ENCODE measurements around the gene SRSF11. TPM values are rescaled to one million over a fixed set of nuclear protein-coding genes. Genes with fewer than 3 reads are reported as not detected.

SRSF11 gene
- total RNA-seq, 2 experiments from 2014 or later: 165 to 245 TPM

GRCh38 chr1:70293186-70293843 is 72.1 kb downstream of the SRSF11 start:
- no peak overlapping the region for H3K4me2 ChIP-seq (ENCODE audit: low read length)
- no peak for TF ChIP-seq EZH2phosphoT487 (IDR thresholded peaks at IDR 0.05; ENCODE audit: borderline replicate concordance, low read depth, low read length)
- TF ChIP-seq, protein P1, sequence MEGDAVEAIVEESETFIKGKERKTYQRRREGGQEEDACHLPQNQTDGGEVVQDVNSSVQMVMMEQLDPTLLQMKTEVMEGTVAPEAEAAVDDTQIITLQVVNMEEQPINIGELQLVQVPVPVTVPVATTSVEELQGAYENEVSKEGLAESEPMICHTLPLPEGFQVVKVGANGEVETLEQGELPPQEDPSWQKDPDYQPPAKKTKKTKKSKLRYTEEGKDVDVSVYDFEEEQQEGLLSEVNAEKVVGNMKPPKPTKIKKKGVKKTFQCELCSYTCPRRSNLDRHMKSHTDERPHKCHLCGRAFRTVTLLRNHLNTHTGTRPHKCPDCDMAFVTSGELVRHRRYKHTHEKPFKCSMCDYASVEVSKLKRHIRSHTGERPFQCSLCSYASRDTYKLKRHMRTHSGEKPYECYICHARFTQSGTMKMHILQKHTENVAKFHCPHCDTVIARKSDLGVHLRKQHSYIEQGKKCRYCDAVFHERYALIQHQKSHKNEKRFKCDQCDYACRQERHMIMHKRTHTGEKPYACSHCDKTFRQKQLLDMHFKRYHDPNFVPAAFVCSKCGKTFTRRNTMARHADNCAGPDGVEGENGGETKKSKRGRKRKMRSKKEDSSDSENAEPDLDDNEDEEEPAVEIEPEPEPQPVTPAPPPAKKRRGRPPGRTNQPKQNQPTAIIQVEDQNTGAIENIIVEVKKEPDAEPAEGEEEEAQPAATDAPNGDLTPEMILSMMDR (conservative IDR thresholded peaks at IDR 0.05; ENCODE audit: low read length): no peak
- BruUV-seq (replicated peaks): no TSS peak
- H3K9me2 ChIP-seq (ENCODE audit: insufficient read depth, low read length): no peaks in the 10 kb centered on the region
- H3K4me1 ChIP-seq (ENCODE audit: insufficient read depth, low read length, poor library complexity, severe bottlenecking): no peaks in the 10 kb centered on the region
- DNase-seq (ENCODE audit: low spot score): no peak
- no peak overlapping the region for H3K4me3 ChIP-seq (ENCODE audit: low read depth, low read length, poor library complexity, severe bottlenecking)
- ChIA-PET POLR2A (interaction anchor here (0.7 to 1.7 kb wide), 3 partner anchors 10 to 21 kb away, joined by 3 to 7 read pairs (median 6); no protein-coding TSS in a partner anchor), CTCF (ENCODE audit: unreplicated experiment) (no interaction called here)
- H3K9me3 ChIP-seq (ENCODE audit: low read length): no peaks in the 10 kb centered on the region
- intact Hi-C loops (cut with micrococcal nuclease; ENCODE audit: unreplicated experiment): no loop called here
- peaks cover 79% of the 10 kb centered on the region for H3K36me3 ChIP-seq (ENCODE audit: insufficient read depth, low read length)
- no peak overlapping the region for H3K27ac ChIP-seq (ENCODE audit: low read depth, low read length, poor library complexity, severe bottlenecking)
- no peak overlapping the region for H2AFZ ChIP-seq (ENCODE audit: low read length)
- no peaks in the 10 kb centered on the region for H3K79me2 ChIP-seq (ENCODE audit: insufficient read depth, low read depth, low read length)
- no peaks in the 10 kb centered on the region for H4K20me1 ChIP-seq (ENCODE audit: insufficient read depth, low read length)

DNA sequence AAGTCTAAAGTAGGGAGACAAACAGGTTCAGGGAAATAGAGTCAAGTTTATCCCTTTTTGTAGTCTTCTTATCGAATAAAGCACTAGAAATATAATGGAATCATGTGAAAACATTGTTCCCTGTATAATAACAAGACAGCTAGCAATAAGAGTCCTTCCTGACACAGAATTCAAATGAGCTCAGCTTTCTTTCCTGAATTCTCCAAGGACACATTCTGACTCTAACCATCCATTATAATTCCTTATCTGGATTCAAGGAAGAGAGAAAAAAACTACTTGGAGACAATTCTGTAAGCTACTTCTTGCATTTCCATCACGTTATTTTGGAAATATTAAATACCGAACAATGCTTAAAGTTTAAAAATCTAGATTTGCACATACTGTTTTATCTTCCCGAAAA is 74.6 kb downstream of the SRSF11 start:
- Histone ChIP-seq H3K9me3 (ENCODE audit: low read length) (no peaks in the 10 kb centered on the region), H3K9me2 (ENCODE audit: insufficient read depth, low read length) (no peaks in the 10 kb centered on the region), H2AFZ (ENCODE audit: low read length) (no peak overlapping the region), H3K79me2 (ENCODE audit: insufficient read depth, low read depth, low read length) (no peaks in the 10 kb centered on the region), H4K20me1 (ENCODE audit: insufficient read depth, low read length) (no peaks in the 10 kb centered on the region), H3K4me1 (ENCODE audit: insufficient read depth, low read length, poor library complexity, severe bottlenecking) (no peaks in the 10 kb centered on the region), H3K4me3 (ENCODE audit: low read depth, low read length, poor library complexity, severe bottlenecking) (no peak overlapping the region), H3K27ac (ENCODE audit: low read depth, low read length, poor library complexity, severe bottlenecking) (no peak overlapping the region), H3K36me3 (ENCODE audit: insufficient read depth, low read length) (peaks cover 79% of the 10 kb centered on the region), H3K4me2 (ENCODE audit: low read length) (no peak overlapping the region)
- intact Hi-C loops (cut with micrococcal nuclease; ENCODE audit: unreplicated experiment): no loop called here
- no TSS peak for BruUV-seq (replicated peaks)
- DNase-seq (ENCODE audit: low spot score): no peak
- ChIA-PET CTCF (ENCODE audit: unreplicated experiment) (no interaction called here), POLR2A (no interaction called here)
- no peak for TF ChIP-seq EZH2phosphoT487 (IDR thresholded peaks at IDR 0.05; ENCODE audit: borderline replicate concordance, low read depth, low read length)
- TF ChIP-seq, protein P1 (conservative IDR thresholded peaks at IDR 0.05; ENCODE audit: low read length): no peak

GRCh38 chr1:70299472-70299871 is 78.3 kb downstream of the SRSF11 start:
- Histone ChIP-seq H3K79me2 (ENCODE audit: insufficient read depth, low read depth, low read length) (no peaks in the 10 kb centered on the region), H3K27ac (ENCODE audit: low read depth, low read length, poor library complexity, severe bottlenecking) (no peak overlapping the region), H2AFZ (ENCODE audit: low read length) (no peak overlapping the region), H3K9me3 (ENCODE audit: low read length) (no peaks in the 10 kb centered on the region), H3K4me1 (ENCODE audit: insufficient read depth, low read length, poor library complexity, severe bottlenecking) (no peaks in the 10 kb centered on the region), H3K4me3 (ENCODE audit: low read depth, low read length, poor library complexity, severe bottlenecking) (no peak overlapping the region), H3K9me2 (ENCODE audit: insufficient read depth, low read length) (no peaks in the 10 kb centered on the region), H3K4me2 (ENCODE audit: low read length) (no peak overlapping the region), H4K20me1 (ENCODE audit: insufficient read depth, low read length) (no peaks in the 10 kb centered on the region), H3K36me3 (ENCODE audit: insufficient read depth, low read length) (peaks cover 54% of the 10 kb centered on the region)
- intact Hi-C loops (cut with micrococcal nuclease; ENCODE audit: unreplicated experiment): no loop called here
- POLR2A ChIA-PET: interaction anchor here (1.1 kb wide), 1 partner anchor 48 kb away, joined by 4 read pairs; no protein-coding TSS in a partner anchor
- no peak for DNase-seq (ENCODE audit: low spot score)
- CTCF ChIA-PET (ENCODE audit: unreplicated experiment): no interaction called here
- no TSS peak for BruUV-seq (replicated peaks)
- TF ChIP-seq EZH2phosphoT487 (IDR thresholded peaks at IDR 0.05; ENCODE audit: borderline replicate concordance, low read depth, low read length): no peak
- TF ChIP-seq, protein P1 (conservative IDR thresholded peaks at IDR 0.05; ENCODE audit: low read length): no peak
